K562 (cell line): Measurements from ENCODE around the gene JUNB. TPM values are rescaled to one million over a fixed set of nuclear protein-coding genes. Genes with fewer than 3 reads are reported as not detected.

Experiments
- BACH1 ChIP-seq: fragments of 200-800 bp; sonication (Bioruptor generic); IDR thresholded peaks from 2 replicates; pipeline ENCODE4 v1.6.1; 2016; ENCODE audit warnings: missing genetic modification characterization, missing compliant biosample characterization
- CCAR2 ChIP-seq: fragments of 200-400 bp; formaldehyde crosslinking; IDR thresholded peaks from 2 replicates; pipeline ENCODE4 v1.6.1; 2017; ENCODE audit warnings: mild to moderate bottlenecking, low read depth, low read length
- CTBP1 ChIP-seq: fragments of 450-650 bp; IDR thresholded peaks from 2 replicates; pipeline ENCODE4 v1.6.1; 2016; ENCODE audit warnings: borderline replicate concordance
- FOXP1 ChIP-seq: sonication (generic); formaldehyde crosslinking; IDR thresholded peaks from 2 replicates; pipeline ENCODE4 v1.8.0; 2022; ENCODE audit warnings: mild to moderate bottlenecking, missing genetic modification reagents
- MCM7 ChIP-seq, 2 experiments: fragments of 450-650 bp; IDR thresholded peaks; 2 replicates each; pipeline ENCODE4 v1.6.1; 2016 to 2018
- NONO ChIP-seq, 2 experiments: fragments of 200-400 bp in 1 of 2; fragments of 450-650 bp in 1 of 2; formaldehyde crosslinking in 1 of 2; IDR thresholded peaks; 2 replicates each; pipeline ENCODE4 v1.6.1; 2017; ENCODE audit warnings: low read depth in 2 of 2, mild to moderate bottlenecking in 2 of 2, moderate library complexity in 2 of 2, low read length in 1 of 2
- PCBP2 ChIP-seq: fragments of 200-400 bp; formaldehyde crosslinking; IDR thresholded peaks from 2 replicates; pipeline ENCODE4 v1.6.1; 2018; ENCODE audit warnings: low read length, low read depth, mild to moderate bottlenecking, moderate library complexity; ENCODE audit not compliant: poor library complexity, severe bottlenecking
- POLR2G ChIP-seq: fragments of 200-400 bp; formaldehyde crosslinking; IDR thresholded peaks from 2 replicates; pipeline ENCODE4 v1.6.1; 2017; ENCODE audit warnings: low read depth, mild to moderate bottlenecking, antibody characterized with exemption, low read length, moderate library complexity
- REST ChIP-seq, 2 experiments: fragments of 450-650 bp; formaldehyde crosslinking in 1 of 2; IDR thresholded peaks; 2 replicates each; pipeline versions ENCODE4 v1.4.0 to v1.6.1; 2014 to 2020; ENCODE audit warnings: mild to moderate bottlenecking in 2 of 2, borderline replicate concordance in 1 of 2, low read depth in 1 of 2
- SMAD4 ChIP-seq: fragments of 250-450 bp; sonication (Bioruptor Pico); conservative IDR thresholded peaks from 2 replicates; pipeline ENCODE4 v1.8.0; 2021; ENCODE audit warnings: inconsistent platforms, mild to moderate bottlenecking, moderate library complexity
- TEAD1 ChIP-seq, 2 experiments: fragments of 450-650 bp in 1 of 2; sonication (generic) in 1 of 2; formaldehyde crosslinking; IDR thresholded peaks; 2 replicates each; pipeline versions ENCODE4 v1.4.0 to v1.8.0; 2020 to 2022; ENCODE audit warnings: mild to moderate bottlenecking in 2 of 2, missing genetic modification reagents in 1 of 2
- ZNF174 ChIP-seq: fragments of 250-450 bp; sonication (Bioruptor Pico); IDR thresholded peaks from 2 replicates; pipeline ENCODE4 v1.4.0; 2020; ENCODE audit warnings: mild to moderate bottlenecking
- polyA plus RNA-seq, 8 experiments: library from polyadenylated mRNA; depleted of rRNA in 4 of 8; stranded (reverse) in 5 of 8; unstranded in 3 of 8; fragments of >200 nt; fragmentation: Nextera tagmentation in 2 of 8; fragmentation: Illumina TruSeq in 1 of 8; extraction: Ambion mirVana in 2 of 8; extraction: Trizol in 1 of 8; gene quantifications; 2 replicates each; pipeline versions ENCODE4 v1.2.1 to v1.2.3, GENCODE V29; 2011 to 2014; ENCODE audit warnings: inconsistent platforms in 1 of 8, missing spikeins in 1 of 8
- total RNA-seq, 7 experiments: library from RNA; depleted of rRNA in 6 of 7; stranded (reverse); fragments of >200 nt in 6 of 7; fragmentation: Illumina TruSeq in 2 of 7; extraction: Trizol in 2 of 7; gene quantifications; 2 replicates each; pipeline versions ENCODE4 v1.2.1 to v1.2.3, GENCODE V29; 2011 to 2021; ENCODE audit warnings: low replicate concordance in 1 of 7
- TF ChIP-seq, protein P1 (sequence below), 2 experiments: fragments of 200-800 bp in 1 of 2; sonication (Bioruptor generic) in 1 of 2; sonication (generic) in 1 of 2; formaldehyde crosslinking in 1 of 2; IDR thresholded peaks in 1 of 2; conservative IDR thresholded peaks in 1 of 2; 2 replicates each; pipeline versions ENCODE4 v1.5.0 to v1.6.1; 2016 to 2020; ENCODE audit warnings: missing compliant biosample characterization in 1 of 2, missing genetic modification characterization in 1 of 2, missing genetic modification reagents in 1 of 2
- TF ChIP-seq, protein P2 (sequence below), 2 experiments: fragments of 450-650 bp in 1 of 2; sonication (generic) in 1 of 2; formaldehyde crosslinking in 1 of 2; IDR thresholded peaks in 1 of 2; conservative IDR thresholded peaks in 1 of 2; 2 replicates each; pipeline versions ENCODE4 v1.6.1 to v1.8.1; 2016 to 2023; ENCODE audit warnings: mild to moderate bottlenecking in 2 of 2, moderate library complexity in 2 of 2, inconsistent platforms in 1 of 2, missing genetic modification reagents in 1 of 2

The JUNB gene
- total and polyA plus RNA-seq, 9 of the 15 experiments (the other 6 are each of a cell fraction or from before 2014, with no cell fraction given): 0.23 to 88.1 (median 13.1) TPM

GRCh38 chr19:12838182-12838885 is 47.0 kb downstream of the JUNB start, which contains the start of gene MAST1 (continued):
- TF ChIP-seq POLR2G (peak; percentile 68), PCBP2 (no peak), BACH1 (tag) (no peak), FOXP1 (CRISPR knock-in tag) (peak; percentile 50; the same call in 1 of the 2 replicates), TEAD1 (CRISPR knock-in tag; IDR thresholded peaks at IDR 0.05) (no peak), SMAD4 (CRISPR knock-in tag) (peak; percentile 82), CTBP1 (peak; percentile 86), CCAR2 (no peak), ZNF174 (CRISPR knock-in tag) (no peak), REST (IDR thresholded peaks at IDR 0.05; ENCODE audit: borderline replicate concordance) (peak; percentile 29; the same call in 1 of the 2 replicates), REST (CRISPR knock-in tag; IDR thresholded peaks at IDR 0.05; ENCODE audit: low read depth) (0 out of 2 replicates have a peak, but pooled peaks have one; percentile 47), MCM7 (IDR thresholded peaks at IDR 0.05) (no peak), NONO (IDR thresholded peaks at IDR 0.05; ENCODE audit: low read depth in 2 of 2, low read length in 1 of 2) (peak in 1 of 2 experiments; percentile 60; a peak in 1 of 4 replicates)
- TF ChIP-seq, protein P1, sequence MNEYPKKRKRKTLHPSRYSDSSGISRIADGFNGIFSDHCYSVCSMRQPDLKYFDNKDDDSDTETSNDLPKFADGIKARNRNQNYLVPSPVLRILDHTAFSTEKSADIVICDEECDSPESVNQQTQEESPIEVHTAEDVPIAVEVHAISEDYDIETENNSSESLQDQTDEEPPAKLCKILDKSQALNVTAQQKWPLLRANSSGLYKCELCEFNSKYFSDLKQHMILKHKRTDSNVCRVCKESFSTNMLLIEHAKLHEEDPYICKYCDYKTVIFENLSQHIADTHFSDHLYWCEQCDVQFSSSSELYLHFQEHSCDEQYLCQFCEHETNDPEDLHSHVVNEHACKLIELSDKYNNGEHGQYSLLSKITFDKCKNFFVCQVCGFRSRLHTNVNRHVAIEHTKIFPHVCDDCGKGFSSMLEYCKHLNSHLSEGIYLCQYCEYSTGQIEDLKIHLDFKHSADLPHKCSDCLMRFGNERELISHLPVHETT (CRISPR knock-in tag; conservative IDR thresholded peaks at IDR 0.05 in 1 of 2, IDR thresholded peaks at IDR 0.05 in 1 of 2): peak in 1 of 2 experiments; percentile 89; a peak in 2 of 4 replicates
- TF ChIP-seq, protein P2, sequence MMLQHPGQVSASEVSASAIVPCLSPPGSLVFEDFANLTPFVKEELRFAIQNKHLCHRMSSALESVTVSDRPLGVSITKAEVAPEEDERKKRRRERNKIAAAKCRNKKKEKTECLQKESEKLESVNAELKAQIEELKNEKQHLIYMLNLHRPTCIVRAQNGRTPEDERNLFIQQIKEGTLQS (IDR thresholded peaks at IDR 0.05): no peak
- TF ChIP-seq, protein P2 (CRISPR knock-in tag; conservative IDR thresholded peaks at IDR 0.05): no peak
